Gastroesophageal sphincter (tissue), 3 donors: Measurements from ENCODE around the gene MACO1.

Experiments used
- EP300 ChIP-seq: sonication (generic); formaldehyde crosslinking; IDR thresholded peaks from one replicate; pipeline ENCODE4 v1.6.1; 2017; ENCODE audit warnings: antibody characterized with exemption, mild to moderate bottlenecking
- POLR2A ChIP-seq, 2 donors: fragments of 450-650 bp; IDR thresholded peaks; one replicate each; pipeline ENCODE4 v1.6.1; 2017; ENCODE audit warnings: antibody characterized with exemption in 2 of 2, mild to moderate bottlenecking in 2 of 2, moderate library complexity in 1 of 2
- POLR2AphosphoS5 ChIP-seq: sonication (generic); formaldehyde crosslinking; IDR thresholded peaks from one replicate; pipeline ENCODE4 v1.6.1; 2017; ENCODE audit warnings: antibody characterized with exemption
- TF ChIP-seq, protein P1 (sequence below), 4 experiments: fragments of 200-600 bp in 2 of 4; fragments of 450-650 bp in 2 of 4; sonication (generic) in 1 of 4; IDR thresholded peaks; one replicate each; pipeline ENCODE4 v1.5.1; 2017 to 2019; ENCODE audit warnings: antibody characterized with exemption in 4 of 4, mild to moderate bottlenecking in 2 of 4, moderate library complexity in 2 of 4

DNA sequence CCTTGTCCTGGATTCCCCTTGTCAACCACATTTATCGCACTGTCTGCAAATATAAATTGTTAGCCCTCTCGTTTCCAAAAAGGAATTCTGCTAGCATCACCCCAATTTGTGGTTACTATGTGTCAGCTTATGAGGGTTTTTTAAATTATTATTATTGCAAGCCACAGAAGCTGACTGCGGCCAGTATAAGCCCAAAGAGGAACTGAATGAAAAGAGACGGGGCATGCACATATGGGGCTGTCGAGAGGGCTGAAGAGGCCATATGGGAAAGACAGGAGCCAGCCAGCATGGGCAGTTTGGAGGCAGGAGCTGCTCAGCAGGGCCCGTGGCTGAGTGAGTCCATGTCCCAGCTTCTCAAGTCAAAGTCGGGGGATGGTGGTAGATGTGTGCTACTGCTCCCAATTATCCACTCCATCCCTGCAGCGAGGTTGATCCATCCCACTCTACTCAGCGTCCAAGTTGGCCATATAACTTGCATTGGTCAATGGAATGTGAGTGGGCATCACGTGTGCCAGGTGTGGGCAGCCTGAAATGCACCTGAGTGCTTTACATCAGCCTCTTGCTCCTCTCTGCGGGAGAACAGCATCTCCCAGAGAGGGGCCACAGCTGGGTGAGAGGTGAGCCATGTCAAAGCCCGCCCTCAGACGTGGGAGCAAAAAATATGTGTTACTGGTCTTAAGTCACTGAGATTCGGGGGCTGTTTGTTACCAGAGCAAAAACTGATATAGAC, 75.1 kb downstream of the MACO1 start:
- no peak for TF ChIP-seq POLR2A (IDR thresholded peaks at IDR 0.05)
- TF ChIP-seq, protein P1, sequence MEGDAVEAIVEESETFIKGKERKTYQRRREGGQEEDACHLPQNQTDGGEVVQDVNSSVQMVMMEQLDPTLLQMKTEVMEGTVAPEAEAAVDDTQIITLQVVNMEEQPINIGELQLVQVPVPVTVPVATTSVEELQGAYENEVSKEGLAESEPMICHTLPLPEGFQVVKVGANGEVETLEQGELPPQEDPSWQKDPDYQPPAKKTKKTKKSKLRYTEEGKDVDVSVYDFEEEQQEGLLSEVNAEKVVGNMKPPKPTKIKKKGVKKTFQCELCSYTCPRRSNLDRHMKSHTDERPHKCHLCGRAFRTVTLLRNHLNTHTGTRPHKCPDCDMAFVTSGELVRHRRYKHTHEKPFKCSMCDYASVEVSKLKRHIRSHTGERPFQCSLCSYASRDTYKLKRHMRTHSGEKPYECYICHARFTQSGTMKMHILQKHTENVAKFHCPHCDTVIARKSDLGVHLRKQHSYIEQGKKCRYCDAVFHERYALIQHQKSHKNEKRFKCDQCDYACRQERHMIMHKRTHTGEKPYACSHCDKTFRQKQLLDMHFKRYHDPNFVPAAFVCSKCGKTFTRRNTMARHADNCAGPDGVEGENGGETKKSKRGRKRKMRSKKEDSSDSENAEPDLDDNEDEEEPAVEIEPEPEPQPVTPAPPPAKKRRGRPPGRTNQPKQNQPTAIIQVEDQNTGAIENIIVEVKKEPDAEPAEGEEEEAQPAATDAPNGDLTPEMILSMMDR (IDR thresholded peaks at IDR 0.05) = no peak
- no peak for TF ChIP-seq EP300
- TF ChIP-seq POLR2AphosphoS5 = no peak
